ENCODE data around the gene CRACR2A. TPM values are rescaled to one million over a fixed set of nuclear protein-coding genes. Genes with fewer than 3 reads are reported as not detected.

CRACR2A gene
- total RNA-seq, 6 donors from 2014 or later: 5.5 to 19.9 (median 7.2) TPM

DNA sequence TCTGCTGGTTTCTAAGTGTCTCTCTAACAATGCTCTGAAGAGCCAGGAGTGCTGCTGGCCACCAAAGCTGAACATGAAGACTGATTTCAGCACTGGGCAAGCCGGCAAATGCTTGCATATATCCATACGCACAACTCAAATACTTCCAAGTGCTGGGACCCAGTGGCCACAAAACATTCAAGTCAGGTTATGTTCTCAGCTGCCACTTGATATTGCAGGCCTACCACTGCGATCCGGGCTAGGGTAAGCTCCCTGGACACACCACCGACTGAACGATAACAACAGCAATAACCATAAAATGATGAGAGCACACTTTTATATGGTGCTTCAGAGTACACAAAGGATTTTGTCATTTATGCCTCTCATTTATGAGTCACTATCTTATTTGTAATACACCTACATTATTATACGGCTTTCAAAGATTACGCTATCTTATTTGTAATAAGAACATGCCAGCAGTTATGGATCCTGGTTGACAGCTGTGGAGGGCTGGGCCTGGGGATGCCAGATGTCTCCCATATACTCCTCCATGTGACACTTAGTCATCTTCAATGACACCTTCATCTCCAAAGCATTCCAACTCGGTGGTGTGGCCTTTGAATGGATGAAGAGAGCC, 35.5 kb downstream of the CRACR2A start:
- Histone ChIP-seq H3K9me3 (no peaks in the 10 kb centered on the region), H3K27me3 (no peaks in the 10 kb centered on the region), H3K36me3 (peaks cover 0 to 5% (median 2%) of the 10 kb centered on the region in 4 donors), H3K27ac (peak overlapping the region in 1 of 4 donors; percentile 40), H3K4me1 (no peaks in the 10 kb centered on the region), H3K4me3 (no peak overlapping the region)
- TF ChIP-seq, protein P1, sequence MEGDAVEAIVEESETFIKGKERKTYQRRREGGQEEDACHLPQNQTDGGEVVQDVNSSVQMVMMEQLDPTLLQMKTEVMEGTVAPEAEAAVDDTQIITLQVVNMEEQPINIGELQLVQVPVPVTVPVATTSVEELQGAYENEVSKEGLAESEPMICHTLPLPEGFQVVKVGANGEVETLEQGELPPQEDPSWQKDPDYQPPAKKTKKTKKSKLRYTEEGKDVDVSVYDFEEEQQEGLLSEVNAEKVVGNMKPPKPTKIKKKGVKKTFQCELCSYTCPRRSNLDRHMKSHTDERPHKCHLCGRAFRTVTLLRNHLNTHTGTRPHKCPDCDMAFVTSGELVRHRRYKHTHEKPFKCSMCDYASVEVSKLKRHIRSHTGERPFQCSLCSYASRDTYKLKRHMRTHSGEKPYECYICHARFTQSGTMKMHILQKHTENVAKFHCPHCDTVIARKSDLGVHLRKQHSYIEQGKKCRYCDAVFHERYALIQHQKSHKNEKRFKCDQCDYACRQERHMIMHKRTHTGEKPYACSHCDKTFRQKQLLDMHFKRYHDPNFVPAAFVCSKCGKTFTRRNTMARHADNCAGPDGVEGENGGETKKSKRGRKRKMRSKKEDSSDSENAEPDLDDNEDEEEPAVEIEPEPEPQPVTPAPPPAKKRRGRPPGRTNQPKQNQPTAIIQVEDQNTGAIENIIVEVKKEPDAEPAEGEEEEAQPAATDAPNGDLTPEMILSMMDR (IDR thresholded peaks at IDR 0.05): no peak
- TF ChIP-seq POLR2A (IDR thresholded peaks at IDR 0.05): no peak
- no peak for TF ChIP-seq EP300 (IDR thresholded peaks at IDR 0.05)
- TF ChIP-seq POLR2AphosphoS5 (IDR thresholded peaks at IDR 0.05): no peak
- no peak for ATAC-seq (ENCODE audit: low FRiP score in 2 of 2)
- 88 to 92% methylated on average over 9 of the region's 9 CpGs for WGBS, 2 donors
- DNase-seq: no peak

DNA sequence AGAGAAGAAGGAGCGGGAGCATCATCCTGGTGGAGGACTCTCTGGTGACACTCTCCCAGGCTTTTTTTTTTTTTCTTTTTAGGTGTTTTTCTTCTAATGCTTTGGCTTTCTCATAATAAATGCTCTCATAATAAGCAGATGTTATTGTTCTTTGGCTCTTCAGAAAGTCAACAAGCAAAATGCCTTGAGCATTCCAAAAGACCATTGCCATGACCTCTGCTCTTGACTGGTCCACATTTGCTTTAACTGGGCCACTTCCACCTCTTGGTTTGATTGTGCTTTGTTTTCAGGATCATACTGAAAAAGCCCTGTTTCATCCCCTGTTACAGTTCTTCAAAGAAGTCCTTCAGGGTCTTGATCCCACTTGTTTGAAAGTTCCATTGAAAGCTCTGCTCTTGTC, 36.9 kb downstream of the CRACR2A start:
- DNase-seq (no peak), ATAC-seq (ENCODE audit: low FRiP score in 2 of 2) (no peak)
- WGBS, 2 donors: 95 to 96% methylated on average over 1 of the region's 1 CpG
- Histone ChIP-seq H3K27ac (no peak overlapping the region), H3K9me3 (no peaks in the 10 kb centered on the region), H3K36me3 (peaks cover 0 to 7% (median 2%) of the 10 kb centered on the region in 4 donors), H3K4me3 (no peak overlapping the region), H3K27me3 (no peaks in the 10 kb centered on the region), H3K4me1 (no peaks in the 10 kb centered on the region)
- TF ChIP-seq POLR2A (IDR thresholded peaks at IDR 0.05) (no peak), EP300 (IDR thresholded peaks at IDR 0.05) (no peak), POLR2AphosphoS5 (IDR thresholded peaks at IDR 0.05) (no peak)
- TF ChIP-seq, protein P1 (IDR thresholded peaks at IDR 0.05): no peak

DNA sequence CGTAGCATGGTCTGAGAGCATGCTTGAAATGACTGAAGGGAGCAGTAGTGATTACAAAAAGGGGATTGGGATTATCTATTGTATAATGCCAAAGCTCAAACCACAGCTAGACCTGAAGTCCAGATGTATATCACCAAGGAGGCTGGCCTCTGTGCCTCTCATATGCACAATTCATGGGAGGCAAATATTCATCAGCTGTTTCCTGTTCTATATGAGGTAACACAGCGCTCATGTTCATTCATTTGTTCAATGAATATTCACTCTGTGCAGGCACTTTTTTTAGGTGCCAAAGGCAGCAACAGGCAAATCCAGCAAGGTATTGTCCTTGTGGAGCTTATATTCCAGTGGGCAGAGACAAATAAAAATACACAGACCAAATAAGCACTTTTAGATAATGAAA, 39.0 kb downstream of the CRACR2A start:
- no peak for DNase-seq
- 79 to 89% methylated on average over 2 of the region's 2 CpGs for WGBS, 2 donors
- Histone ChIP-seq H3K9me3 (no peaks in the 10 kb centered on the region), H3K36me3 (peaks cover 0 to 7% (median 2%) of the 10 kb centered on the region in 4 donors), H3K4me3 (no peak overlapping the region), H3K27me3 (no peaks in the 10 kb centered on the region), H3K4me1 (no peaks in the 10 kb centered on the region), H3K27ac (no peak overlapping the region)
- no peak for ATAC-seq (ENCODE audit: low FRiP score in 2 of 2)
- TF ChIP-seq POLR2AphosphoS5 (IDR thresholded peaks at IDR 0.05) (no peak), POLR2A (IDR thresholded peaks at IDR 0.05) (no peak), EP300 (IDR thresholded peaks at IDR 0.05) (no peak)
- TF ChIP-seq, protein P1 (IDR thresholded peaks at IDR 0.05): no peak

DNA sequence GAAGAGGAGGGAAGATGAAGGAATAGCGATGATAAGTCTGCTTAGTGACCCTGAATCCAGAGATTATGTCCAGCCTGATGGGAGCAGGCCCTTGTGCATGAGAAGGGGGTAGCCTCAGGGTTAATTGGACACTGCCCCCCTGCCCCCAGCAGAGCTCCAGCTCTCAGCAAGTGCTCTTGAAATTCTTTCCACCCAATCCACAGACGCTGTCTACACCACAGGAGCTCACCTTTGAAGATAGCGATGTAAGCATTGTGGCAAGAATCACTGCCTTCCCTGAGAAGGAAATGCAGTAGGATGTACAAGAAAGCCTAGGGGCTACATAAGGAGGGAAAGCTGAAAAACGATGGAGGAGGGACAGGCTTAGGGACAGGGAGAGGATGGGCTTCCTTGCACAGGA, 39.4 kb downstream of the CRACR2A start:
- WGBS, 2 donors: 79 to 80% methylated on average over 4 of the region's 4 CpGs

More for the DNA sequence above, 39.4 kb downstream of the CRACR2A start:
- Histone ChIP-seq H3K4me1 (no peaks in the 10 kb centered on the region), H3K4me3 (no peak overlapping the region), H3K36me3 (peaks cover 0 to 7% (median under 1%) of the 10 kb centered on the region in 4 donors), H3K27me3 (no peaks in the 10 kb centered on the region), H3K9me3 (no peaks in the 10 kb centered on the region), H3K27ac (no peak overlapping the region)
- no peak for ATAC-seq (ENCODE audit: low FRiP score in 2 of 2)
- TF ChIP-seq EP300 (IDR thresholded peaks at IDR 0.05): no peak
- TF ChIP-seq, protein P1 (IDR thresholded peaks at IDR 0.05): no peak
- TF ChIP-seq POLR2AphosphoS5 (IDR thresholded peaks at IDR 0.05): no peak
- no peak for TF ChIP-seq POLR2A (IDR thresholded peaks at IDR 0.05)
- no peak for DNase-seq

All from upper lobe of left lung (tissue), 6 donors.